Measurements from ENCODE around the gene CLTA. TPM values are rescaled to one million over a fixed set of nuclear protein-coding genes. Genes with fewer than 3 reads are reported as not detected.
"Not testable (repeated sequence)": the region's sequence is repeated elsewhere in the genome, so short reads cannot be mapped to it uniquely, and the experiment has no call there.

Gene CLTA
- total RNA-seq, 2 experiments from 2014 or later, result 32.0 to 32.8 TPM

DNA sequence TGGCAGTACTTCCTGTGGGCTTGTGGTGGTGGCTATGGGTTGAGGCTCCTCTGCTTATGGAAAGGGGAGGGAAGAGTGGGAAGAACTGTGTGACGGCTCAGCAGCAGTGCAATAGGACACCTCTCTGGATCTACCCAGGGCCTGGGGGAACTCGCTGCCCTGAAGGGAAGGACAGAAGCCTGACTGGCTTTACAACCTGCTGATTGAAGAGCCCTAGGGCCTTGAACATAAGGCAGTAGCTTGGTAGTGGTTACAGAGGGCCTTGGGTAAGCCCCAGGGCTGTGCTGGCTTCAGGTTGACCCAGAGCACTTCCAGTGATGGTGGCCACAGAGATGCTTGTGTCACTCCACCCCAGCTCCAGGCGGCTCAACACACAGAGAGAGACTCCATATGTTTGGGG lies 16.0 kb upstream of the CLTA start:
- Mint-ChIP-seq H3K4me3 (no peak overlapping the region), H3K36me3 (ENCODE audit: low read depth) (no peaks in the 10 kb centered on the region), H3K27me3 (no peaks in the 10 kb centered on the region), H3K4me1 (ENCODE audit: low read depth) (no peaks in the 10 kb centered on the region), H3K27ac (no peak overlapping the region), H3K9me3 (no peaks in the 10 kb centered on the region)
- intact Hi-C loops (cut with DNase I, micrococcal nuclease), result no loop called here
- no peak for ATAC-seq (ENCODE audit: poor library complexity)
- no peaks in the 10 kb centered on the region for H3K4me1 ChIP-seq (ENCODE audit: insufficient read depth, low read length)
- TF ChIP-seq, protein P1, sequence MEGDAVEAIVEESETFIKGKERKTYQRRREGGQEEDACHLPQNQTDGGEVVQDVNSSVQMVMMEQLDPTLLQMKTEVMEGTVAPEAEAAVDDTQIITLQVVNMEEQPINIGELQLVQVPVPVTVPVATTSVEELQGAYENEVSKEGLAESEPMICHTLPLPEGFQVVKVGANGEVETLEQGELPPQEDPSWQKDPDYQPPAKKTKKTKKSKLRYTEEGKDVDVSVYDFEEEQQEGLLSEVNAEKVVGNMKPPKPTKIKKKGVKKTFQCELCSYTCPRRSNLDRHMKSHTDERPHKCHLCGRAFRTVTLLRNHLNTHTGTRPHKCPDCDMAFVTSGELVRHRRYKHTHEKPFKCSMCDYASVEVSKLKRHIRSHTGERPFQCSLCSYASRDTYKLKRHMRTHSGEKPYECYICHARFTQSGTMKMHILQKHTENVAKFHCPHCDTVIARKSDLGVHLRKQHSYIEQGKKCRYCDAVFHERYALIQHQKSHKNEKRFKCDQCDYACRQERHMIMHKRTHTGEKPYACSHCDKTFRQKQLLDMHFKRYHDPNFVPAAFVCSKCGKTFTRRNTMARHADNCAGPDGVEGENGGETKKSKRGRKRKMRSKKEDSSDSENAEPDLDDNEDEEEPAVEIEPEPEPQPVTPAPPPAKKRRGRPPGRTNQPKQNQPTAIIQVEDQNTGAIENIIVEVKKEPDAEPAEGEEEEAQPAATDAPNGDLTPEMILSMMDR (IDR thresholded peaks at IDR 0.05), result no peak
- no peak for DNase-seq
- POLR2A ChIA-PET, result interaction anchor here (1.8 kb wide), 1 partner anchor 16 kb away, joined by 4 read pairs; the partner anchor contains the start of gene CLTA
- no peak overlapping the region for H3K27ac ChIP-seq (ENCODE audit: low read depth in 1 of 2, low read length in 2 of 2)
- no peak overlapping the region for H3K4me3 ChIP-seq (ENCODE audit: low read length)
- H3K27me3 ChIP-seq (ENCODE audit: control insufficient read depth in 1 of 2, insufficient read depth in 2 of 2, low read length in 2 of 2), result no peaks in the 10 kb centered on the region
- no peaks in the 10 kb centered on the region for H3K9me3 ChIP-seq (ENCODE audit: control insufficient read depth in 1 of 2, insufficient read depth in 1 of 2, low read length in 2 of 2)
- CTCF ChIA-PET, result no interaction called here
- H3K36me3 ChIP-seq (ENCODE audit: insufficient read depth, low read length), result no peaks in the 10 kb centered on the region

DNA sequence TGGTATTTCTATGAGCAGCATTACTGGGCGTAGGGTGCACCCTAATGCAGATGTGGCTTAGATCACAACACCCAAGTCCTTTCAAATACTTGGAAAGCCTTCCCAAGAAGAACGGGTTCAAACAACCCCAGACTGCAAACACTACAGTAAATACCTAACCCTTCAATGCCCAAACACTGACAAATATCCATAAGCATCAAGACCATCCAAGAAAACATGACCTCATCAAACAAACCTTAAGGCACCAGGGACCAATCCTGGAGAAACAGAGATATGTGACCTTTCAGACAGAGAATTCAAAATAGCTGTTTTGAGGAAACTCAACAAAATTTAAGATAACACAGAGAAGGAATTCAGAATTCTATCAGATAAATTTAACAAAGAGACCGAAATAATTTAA lies 15.5 kb upstream of the CLTA start:
- not testable (repeated sequence) for H3K36me3 Mint-ChIP-seq (ENCODE audit: low read depth)

DNA sequence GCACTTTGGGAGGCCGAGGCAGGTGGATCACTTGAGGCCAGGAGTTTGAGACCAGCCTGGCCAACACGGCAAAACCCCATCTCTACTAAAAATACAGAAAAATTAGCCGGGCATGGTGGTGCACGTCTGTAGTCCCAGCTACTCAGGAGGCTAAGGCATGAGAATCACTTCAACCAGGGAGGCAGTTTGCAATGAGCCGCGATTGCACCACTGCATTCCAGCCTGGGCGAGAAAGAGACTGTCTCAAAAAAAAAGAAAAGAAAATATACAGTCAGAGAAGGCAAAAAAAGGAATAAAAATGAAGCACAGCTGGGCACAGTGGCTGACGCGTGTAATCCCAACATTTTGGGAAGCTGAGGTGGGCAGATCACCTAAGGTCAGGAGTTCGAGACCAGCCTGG lies 14.2 kb upstream of the CLTA start:
- H3K27me3 ChIP-seq (ENCODE audit: control insufficient read depth in 1 of 2, insufficient read depth in 2 of 2, low read length in 2 of 2); H3K36me3 ChIP-seq (ENCODE audit: insufficient read depth, low read length); DNase-seq; H3K27me3 Mint-ChIP-seq; H3K36me3 Mint-ChIP-seq (ENCODE audit: low read depth); ATAC-seq (ENCODE audit: poor library complexity); H3K4me3 Mint-ChIP-seq; H3K27ac Mint-ChIP-seq; H3K4me3 ChIP-seq (ENCODE audit: low read length); intact Hi-C loops (cut with DNase I, micrococcal nuclease); H3K9me3 Mint-ChIP-seq; H3K27ac ChIP-seq (ENCODE audit: low read depth in 1 of 2, low read length in 2 of 2); H3K9me3 ChIP-seq (ENCODE audit: control insufficient read depth in 1 of 2, insufficient read depth in 1 of 2, low read length in 2 of 2); H3K4me1 Mint-ChIP-seq (ENCODE audit: low read depth); H3K4me1 ChIP-seq (ENCODE audit: insufficient read depth, low read length): not testable (repeated sequence)
- ChIA-PET CTCF (interaction anchor here (1.4 kb wide), 1 partner anchor 76 kb away, joined by 3 read pairs; no protein-coding TSS in a partner anchor), POLR2A (interaction anchor here (1.8 kb wide), 1 partner anchor 14 kb away, joined by 4 read pairs; the partner anchor contains the start of gene CLTA)

More for the DNA sequence above, 15.5 kb upstream of the CLTA start:
- H3K4me3 ChIP-seq (ENCODE audit: low read length); H3K36me3 ChIP-seq (ENCODE audit: insufficient read depth, low read length); H3K27me3 Mint-ChIP-seq; H3K4me1 ChIP-seq (ENCODE audit: insufficient read depth, low read length); CTCF ChIA-PET; H3K4me1 Mint-ChIP-seq (ENCODE audit: low read depth); H3K9me3 Mint-ChIP-seq; H3K27me3 ChIP-seq (ENCODE audit: control insufficient read depth in 1 of 2, insufficient read depth in 2 of 2, low read length in 2 of 2); H3K27ac Mint-ChIP-seq; H3K4me3 Mint-ChIP-seq; H3K27ac ChIP-seq (ENCODE audit: low read depth in 1 of 2, low read length in 2 of 2); intact Hi-C loops (cut with DNase I, micrococcal nuclease); DNase-seq; H3K9me3 ChIP-seq (ENCODE audit: control insufficient read depth in 1 of 2, insufficient read depth in 1 of 2, low read length in 2 of 2); ATAC-seq (ENCODE audit: poor library complexity): not testable (repeated sequence)
- POLR2A ChIA-PET, result interaction anchor here (1.8 kb wide), 1 partner anchor 15 kb away, joined by 4 read pairs; the partner anchor contains the start of gene CLTA

DNA sequence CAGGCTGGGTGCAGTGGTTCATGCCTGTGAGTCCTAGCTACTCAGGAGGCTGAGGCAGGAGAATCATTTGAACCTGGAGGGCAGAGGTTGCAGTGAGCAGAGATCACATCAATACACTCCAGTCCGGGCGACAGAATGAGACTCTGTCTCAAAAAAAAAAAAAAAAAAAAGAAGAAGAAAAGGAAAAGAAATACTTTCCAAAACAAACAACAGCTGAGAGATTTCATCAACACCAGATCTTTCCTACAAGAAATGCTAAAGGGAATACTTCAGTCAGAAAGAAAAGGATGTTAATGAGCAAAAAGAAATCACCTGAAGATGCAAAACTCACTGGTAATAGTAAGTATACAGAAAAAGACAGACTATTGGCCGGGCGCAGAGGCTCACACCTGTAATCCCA lies 13.2 kb upstream of the CLTA start:
- TF ChIP-seq, protein P1 (IDR thresholded peaks at IDR 0.05), result no peak
- POLR2A ChIA-PET, result no interaction called here

DNA sequence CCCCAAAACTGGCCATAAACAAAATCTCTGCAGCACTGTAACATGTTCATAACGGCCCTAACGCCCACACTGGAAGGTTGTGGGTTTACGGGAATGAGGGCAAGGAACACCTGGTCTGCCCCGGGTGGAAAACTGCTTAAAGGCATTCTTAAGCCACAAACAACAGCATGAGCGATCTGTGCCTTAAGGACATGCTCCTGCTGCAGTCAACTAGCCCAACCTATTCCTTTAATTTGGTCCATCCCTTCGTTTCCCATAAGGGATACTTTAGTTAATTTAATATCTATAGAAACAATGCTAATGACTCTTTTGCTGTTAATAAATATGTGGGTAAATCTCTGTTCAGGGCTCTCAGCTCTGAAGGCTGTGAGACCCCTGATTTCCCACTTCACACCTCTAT lies 10.5 kb upstream of the CLTA start:
- H3K27ac Mint-ChIP-seq; H3K9me3 Mint-ChIP-seq; H3K36me3 Mint-ChIP-seq (ENCODE audit: low read depth); H3K4me1 ChIP-seq (ENCODE audit: insufficient read depth, low read length); CTCF ChIA-PET; H3K9me3 ChIP-seq (ENCODE audit: control insufficient read depth in 1 of 2, insufficient read depth in 1 of 2, low read length in 2 of 2); ATAC-seq (ENCODE audit: poor library complexity); H3K27me3 ChIP-seq (ENCODE audit: control insufficient read depth in 1 of 2, insufficient read depth in 2 of 2, low read length in 2 of 2); H3K4me3 Mint-ChIP-seq; H3K4me1 Mint-ChIP-seq (ENCODE audit: low read depth); DNase-seq; H3K27ac ChIP-seq (ENCODE audit: low read depth in 1 of 2, low read length in 2 of 2); intact Hi-C loops (cut with DNase I, micrococcal nuclease); H3K27me3 Mint-ChIP-seq; H3K36me3 ChIP-seq (ENCODE audit: insufficient read depth, low read length); POLR2A ChIA-PET; H3K4me3 ChIP-seq (ENCODE audit: low read length): not testable (repeated sequence)

More for the DNA sequence above, 13.2 kb upstream of the CLTA start:
- H3K9me3 ChIP-seq (ENCODE audit: control insufficient read depth in 1 of 2, insufficient read depth in 1 of 2, low read length in 2 of 2), result no peaks in the 10 kb centered on the region
- H3K27ac ChIP-seq (ENCODE audit: low read depth in 1 of 2, low read length in 2 of 2), result no peak overlapping the region
- H3K4me1 Mint-ChIP-seq (ENCODE audit: low read depth), result no peaks in the 10 kb centered on the region
- intact Hi-C loops (cut with DNase I, micrococcal nuclease), result no loop called here
- ATAC-seq (ENCODE audit: poor library complexity) (no peak), DNase-seq (no peak)
- H3K27me3 Mint-ChIP-seq, result no peaks in the 10 kb centered on the region
- H3K27me3 ChIP-seq (ENCODE audit: control insufficient read depth in 1 of 2, insufficient read depth in 2 of 2, low read length in 2 of 2), result no peaks in the 10 kb centered on the region
- H3K36me3 ChIP-seq (ENCODE audit: insufficient read depth, low read length), result no peaks in the 10 kb centered on the region
- H3K4me1 ChIP-seq (ENCODE audit: insufficient read depth, low read length), result no peaks in the 10 kb centered on the region
- H3K27ac Mint-ChIP-seq, result no peak overlapping the region
- H3K36me3 Mint-ChIP-seq (ENCODE audit: low read depth), result no peaks in the 10 kb centered on the region
- no peak overlapping the region for H3K4me3 ChIP-seq (ENCODE audit: low read length)
- CTCF ChIA-PET, result no interaction called here
- H3K4me3 Mint-ChIP-seq, result no peak overlapping the region
- H3K9me3 Mint-ChIP-seq, result no peaks in the 10 kb centered on the region

All from CD4-positive, alpha-beta T cell (primary cell).